Measurements from ENCODE around the gene TREML2. TPM values are rescaled to one million over a fixed set of nuclear protein-coding genes. Genes with fewer than 3 reads are reported as not detected.

The TREML2 gene
- total and polyA plus RNA-seq, 4 donors = 0.06 to 4.4 (median 1.0) TPM

GRCh38 chr6:41174610-41175009 is 26.3 kb downstream of the TREML2 start:
- no peak for TF ChIP-seq CTCF (IDR thresholded peaks at IDR 0.05; ENCODE audit: control extremely low read depth, extremely low read depth)
- H3K27me3 ChIP-seq (ENCODE audit: control insufficient read depth in 3 of 3, insufficient read depth in 3 of 3, low read length in 2 of 3) = peaks cover 0 to 27% (median 0%) of the 10 kb centered on the region in 3 donors
- H3K4me3 ChIP-seq = no peak overlapping the region
- H3K9ac ChIP-seq (ENCODE audit: insufficient read depth in 1 of 2, low read length in 2 of 2) = no peak overlapping the region
- ATAC-seq (ENCODE audit: insufficient read depth, low FRiP score) (no peak), DNase-seq (no peak)
- H3K27ac ChIP-seq (ENCODE audit: low read depth in 1 of 2, low read length in 1 of 2) = no peak overlapping the region
- no peaks in the 10 kb centered on the region for H3K9me3 ChIP-seq (ENCODE audit: control insufficient read depth in 4 of 4, insufficient read depth in 3 of 4, low read length in 3 of 4)
- WGBS, 2 donors = 55 to 59% methylated on average over 2 of the region's 2 CpGs
- no peaks in the 10 kb centered on the region for H3K36me3 ChIP-seq (ENCODE audit: control insufficient read depth in 4 of 4, insufficient read depth in 4 of 4, low read length in 4 of 4)
- no peaks in the 10 kb centered on the region for H3K4me1 ChIP-seq (ENCODE audit: control insufficient read depth in 5 of 5, insufficient read depth in 5 of 5, low read length in 5 of 5)

GRCh38 chr6:41171908-41172307 is 29.0 kb downstream of the TREML2 start:
- no peak for TF ChIP-seq CTCF (IDR thresholded peaks at IDR 0.05; ENCODE audit: control extremely low read depth, extremely low read depth)
- DNase-seq = no peak
- ATAC-seq (ENCODE audit: insufficient read depth, low FRiP score) = no peak
- Histone ChIP-seq H3K27me3 (ENCODE audit: control insufficient read depth in 3 of 3, insufficient read depth in 3 of 3, low read length in 2 of 3) (peaks cover 0 to 17% (median 0%) of the 10 kb centered on the region in 3 donors), H3K4me3 (no peak overlapping the region), H3K36me3 (ENCODE audit: control insufficient read depth in 4 of 4, insufficient read depth in 4 of 4, low read length in 4 of 4) (no peaks in the 10 kb centered on the region), H3K9me3 (ENCODE audit: control insufficient read depth in 4 of 4, insufficient read depth in 3 of 4, low read length in 3 of 4) (peaks cover 0 to 3% (median 0%) of the 10 kb centered on the region in 4 donors), H3K4me1 (ENCODE audit: control insufficient read depth in 5 of 5, insufficient read depth in 5 of 5, low read length in 5 of 5) (no peaks in the 10 kb centered on the region), H3K27ac (ENCODE audit: low read depth in 1 of 2, low read length in 1 of 2) (no peak overlapping the region), H3K9ac (ENCODE audit: insufficient read depth in 1 of 2, low read length in 2 of 2) (no peak overlapping the region)
- WGBS, 2 donors = 37 to 61% methylated on average over 3 of the region's 3 CpGs

GRCh38 chr6:41170547-41171160 is 30.3 kb downstream of the TREML2 start:
- peaks cover 0 to 3% (median 0%) of the 10 kb centered on the region in 4 donors for H3K9me3 ChIP-seq (ENCODE audit: control insufficient read depth in 4 of 4, insufficient read depth in 3 of 4, low read length in 3 of 4)
- DNase-seq (no peak), ATAC-seq (ENCODE audit: insufficient read depth, low FRiP score) (no peak)
- WGBS, 2 donors = 71 to 76% methylated on average over 4 of the region's 4 CpGs
- no peak for TF ChIP-seq CTCF (IDR thresholded peaks at IDR 0.05; ENCODE audit: control extremely low read depth, extremely low read depth)
- no peak overlapping the region for H3K4me3 ChIP-seq
- H3K27ac ChIP-seq (ENCODE audit: low read depth in 1 of 2, low read length in 1 of 2) = no peak overlapping the region
- H3K4me1 ChIP-seq (ENCODE audit: control insufficient read depth in 5 of 5, insufficient read depth in 5 of 5, low read length in 5 of 5) = no peaks in the 10 kb centered on the region
- peaks cover 0 to 11% (median 0%) of the 10 kb centered on the region in 3 donors for H3K27me3 ChIP-seq (ENCODE audit: control insufficient read depth in 3 of 3, insufficient read depth in 3 of 3, low read length in 2 of 3)
- no peak overlapping the region for H3K9ac ChIP-seq (ENCODE audit: insufficient read depth in 1 of 2, low read length in 2 of 2)
- H3K36me3 ChIP-seq (ENCODE audit: control insufficient read depth in 4 of 4, insufficient read depth in 4 of 4, low read length in 4 of 4) = no peaks in the 10 kb centered on the region

Measured in lung (tissue), 12 donors.